Smooth muscle cell (in vitro differentiated cells): ENCODE data around the gene NTM. TPM values are rescaled to one million over a fixed set of nuclear protein-coding genes. Genes with fewer than 3 reads are reported as not detected.

Experiments used
- DNase-seq: peaks from one replicate; lab custom pipeline; 2025; ENCODE audit not compliant: unreplicated experiment; lab: John Stamatoyannopoulos, UW
- H2AFZ ChIP-seq: fragments of 200-600 bp; sonication (generic); 2 replicates; pipeline ENCODE4 v1.6.0; 2016; ENCODE audit warnings: antibody characterized with exemption, low read depth, mild to moderate bottlenecking
- H3F3A ChIP-seq: fragments of 200-600 bp; sonication (generic); 2 replicates; pipeline ENCODE4 v1.6.0; 2017; ENCODE audit warnings: antibody characterized with exemption, low read depth
- H3K27ac ChIP-seq: fragments of 200-600 bp; sonication (generic); 2 replicates; pipeline ENCODE4 v1.5.1; 2016; ENCODE audit warnings: low read depth, mild to moderate bottlenecking
- H3K27me3 ChIP-seq: fragments of 200-600 bp; sonication (generic); 2 replicates; pipeline ENCODE4 v1.6.1; 2016; ENCODE audit warnings: low read depth, mild to moderate bottlenecking
- H3K36me3 ChIP-seq: fragments of 200-600 bp; sonication (generic); 2 replicates; pipeline ENCODE4 v1.5.1; 2016; ENCODE audit warnings: low read depth
- H3K4me1 ChIP-seq: fragments of 200-600 bp; sonication (generic); 2 replicates; pipeline ENCODE4 v1.5.1; 2016; ENCODE audit warnings: low read depth
- H3K4me2 ChIP-seq: fragments of 200-600 bp; sonication (generic); 2 replicates; pipeline ENCODE4 v1.6.0; 2016; ENCODE audit warnings: mild to moderate bottlenecking
- H3K4me3 ChIP-seq: fragments of 200-600 bp; sonication (generic); 2 replicates; pipeline ENCODE4 v1.5.1; 2016; ENCODE audit warnings: mild to moderate bottlenecking
- H3K79me2 ChIP-seq: fragments of 200-600 bp; sonication (generic); 2 replicates; pipeline ENCODE4 v1.6.0; 2016; ENCODE audit warnings: low read depth, mild to moderate bottlenecking
- H3K9ac ChIP-seq: fragments of 200-600 bp; sonication (generic); 2 replicates; pipeline ENCODE4 v1.6.0; 2016; ENCODE audit warnings: low read depth
- H3K9me3 ChIP-seq: fragments of 200-600 bp; sonication (generic); replicated peaks from 2 replicates; pipeline ENCODE4 v1.5.1; 2016; ENCODE audit warnings: low read depth
- H4K20me1 ChIP-seq: fragments of 200-600 bp; sonication (generic); 2 replicates; pipeline ENCODE4 v1.6.0; 2016; ENCODE audit warnings: low read depth
- WGBS: methylation state at CpG from one replicate; pipeline ENCODE4 v1.1.7; 2016; ENCODE audit warnings: low lambda C conversion rate; 5-methylcytosine and 5-hydroxymethylcytosine counted together
- polyA plus RNA-seq: library from polyadenylated mRNA; unstranded; fragments of >200 nt; fragmentation: Nextera tagmentation; extraction: Ambion mirVana; gene quantifications from 2 replicates; pipeline ENCODE4 v1.2.1, GENCODE V29; 2016
- total RNA-seq: library from RNA; depleted of rRNA; stranded (reverse); fragments of >200 nt; gene quantifications from 2 replicates; pipeline ENCODE4 v1.2.3, GENCODE V29; 2014
- TF ChIP-seq, protein P1 (sequence below): fragments of 200-600 bp; sonication (generic); IDR thresholded peaks from 2 replicates; pipeline ENCODE4 v1.5.1; 2017; ENCODE audit warnings: borderline replicate concordance, mild to moderate bottlenecking, antibody characterized with exemption; ENCODE audit not compliant: insufficient read depth, poor library complexity, severe bottlenecking

Gene NTM
- total and polyA plus RNA-seq, 2 experiments from 2014 or later: 68.9 to 123 TPM

DNA sequence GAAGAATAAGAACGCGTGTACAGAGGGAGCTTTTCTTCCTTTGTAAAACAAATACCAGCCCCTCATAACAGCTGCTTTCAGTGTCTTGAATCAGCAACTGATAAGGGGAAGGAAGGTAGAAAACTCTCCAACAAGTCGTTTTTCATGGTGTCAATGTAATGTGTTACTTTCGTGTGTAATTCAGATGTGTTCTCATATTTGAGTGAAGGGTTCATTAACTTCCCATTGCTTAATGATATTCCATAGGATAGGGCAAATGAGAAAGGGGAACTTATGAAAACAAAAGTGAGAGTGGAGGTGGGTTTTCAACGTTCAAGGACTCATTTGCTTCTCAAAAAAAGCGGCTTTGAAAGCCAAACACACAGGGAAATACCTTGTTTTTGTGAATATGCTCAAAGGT lies 452.1 kb downstream of the NTM start:
- TF ChIP-seq, protein P1, sequence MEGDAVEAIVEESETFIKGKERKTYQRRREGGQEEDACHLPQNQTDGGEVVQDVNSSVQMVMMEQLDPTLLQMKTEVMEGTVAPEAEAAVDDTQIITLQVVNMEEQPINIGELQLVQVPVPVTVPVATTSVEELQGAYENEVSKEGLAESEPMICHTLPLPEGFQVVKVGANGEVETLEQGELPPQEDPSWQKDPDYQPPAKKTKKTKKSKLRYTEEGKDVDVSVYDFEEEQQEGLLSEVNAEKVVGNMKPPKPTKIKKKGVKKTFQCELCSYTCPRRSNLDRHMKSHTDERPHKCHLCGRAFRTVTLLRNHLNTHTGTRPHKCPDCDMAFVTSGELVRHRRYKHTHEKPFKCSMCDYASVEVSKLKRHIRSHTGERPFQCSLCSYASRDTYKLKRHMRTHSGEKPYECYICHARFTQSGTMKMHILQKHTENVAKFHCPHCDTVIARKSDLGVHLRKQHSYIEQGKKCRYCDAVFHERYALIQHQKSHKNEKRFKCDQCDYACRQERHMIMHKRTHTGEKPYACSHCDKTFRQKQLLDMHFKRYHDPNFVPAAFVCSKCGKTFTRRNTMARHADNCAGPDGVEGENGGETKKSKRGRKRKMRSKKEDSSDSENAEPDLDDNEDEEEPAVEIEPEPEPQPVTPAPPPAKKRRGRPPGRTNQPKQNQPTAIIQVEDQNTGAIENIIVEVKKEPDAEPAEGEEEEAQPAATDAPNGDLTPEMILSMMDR: no peak
- Histone ChIP-seq H3K27ac (no peak overlapping the region), H3K4me2 (no peak overlapping the region), H3K9me3 (no peaks in the 10 kb centered on the region), H4K20me1 (no peaks in the 10 kb centered on the region), H2AFZ (no peak overlapping the region), H3K79me2 (no peaks in the 10 kb centered on the region), H3K4me1 (peaks cover 18% of the 10 kb centered on the region), H3K27me3 (peaks cover 73% of the 10 kb centered on the region), H3F3A (no peaks in the 10 kb centered on the region), H3K4me3 (no peak overlapping the region), H3K36me3 (no peaks in the 10 kb centered on the region), H3K9ac (no peak overlapping the region)
- no peak for DNase-seq
- 71% methylated on average over 6 of the region's 6 CpGs for WGBS

DNA sequence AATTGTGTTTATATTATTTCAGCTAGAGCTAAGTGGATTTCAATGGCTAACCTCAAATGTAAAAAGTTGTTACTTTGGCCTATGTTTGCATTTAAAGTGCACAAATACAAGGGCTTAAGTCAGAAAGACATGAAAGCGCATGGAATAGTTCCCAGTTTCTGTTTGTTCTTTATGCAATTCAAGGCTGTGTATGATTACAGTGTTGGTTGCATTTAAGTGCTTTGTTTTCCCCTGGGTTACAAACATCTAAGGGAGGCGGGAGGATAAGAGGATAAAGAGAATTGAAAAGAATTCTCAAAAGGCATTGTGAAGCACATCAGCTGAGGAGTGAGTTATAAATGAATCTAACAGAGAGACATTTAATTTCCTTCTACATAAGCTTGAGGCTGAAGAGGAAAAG lies 453.4 kb downstream of the NTM start:
- TF ChIP-seq, protein P1: no peak
- H3K79me2 ChIP-seq: no peaks in the 10 kb centered on the region
- no peaks in the 10 kb centered on the region for H4K20me1 ChIP-seq
- DNase-seq: no peak
- H2AFZ ChIP-seq: no peak overlapping the region
- no peak overlapping the region for H3K9ac ChIP-seq
- no peaks in the 10 kb centered on the region for H3K36me3 ChIP-seq
- WGBS: 93% methylated on average over 2 of the region's 2 CpGs
- no peaks in the 10 kb centered on the region for H3K9me3 ChIP-seq
- peaks cover 18% of the 10 kb centered on the region for H3K4me1 ChIP-seq
- H3F3A ChIP-seq: no peaks in the 10 kb centered on the region
- no peak overlapping the region for H3K4me3 ChIP-seq
- peaks cover 76% of the 10 kb centered on the region for H3K27me3 ChIP-seq
- no peak overlapping the region for H3K4me2 ChIP-seq
- H3K27ac ChIP-seq: no peak overlapping the region

DNA sequence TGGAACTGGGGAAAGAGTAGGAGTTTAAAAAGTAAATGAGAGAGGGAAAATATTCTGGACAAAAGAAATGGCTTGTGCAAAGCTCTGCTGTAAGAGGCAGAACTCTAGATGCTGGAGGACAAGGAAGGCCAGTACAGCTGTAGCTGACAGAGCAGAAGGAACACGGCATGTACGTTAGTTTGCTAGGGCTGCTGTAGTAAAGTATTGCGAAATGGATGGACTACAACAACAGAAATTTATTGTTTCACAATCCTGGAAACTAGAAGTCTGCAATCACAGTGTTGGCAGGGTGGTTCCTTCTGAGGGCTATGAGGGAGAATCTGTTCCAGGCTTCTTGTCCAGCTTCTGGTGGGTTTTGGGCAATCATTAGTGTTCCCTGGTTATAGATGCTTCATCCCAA lies 454.4 kb downstream of the NTM start:
- Histone ChIP-seq H4K20me1 (no peaks in the 10 kb centered on the region), H3K4me1 (peaks cover 18% of the 10 kb centered on the region), H3K27ac (no peak overlapping the region), H3K27me3 (peaks cover 77% of the 10 kb centered on the region), H3K4me3 (no peak overlapping the region), H3F3A (no peaks in the 10 kb centered on the region), H3K9me3 (no peaks in the 10 kb centered on the region), H3K9ac (no peak overlapping the region), H3K79me2 (no peaks in the 10 kb centered on the region), H3K36me3 (no peaks in the 10 kb centered on the region), H3K4me2 (no peak overlapping the region), H2AFZ (no peak overlapping the region)
- TF ChIP-seq, protein P1: no peak
- no peak for DNase-seq
- 55% methylated on average over 3 of the region's 3 CpGs for WGBS

DNA sequence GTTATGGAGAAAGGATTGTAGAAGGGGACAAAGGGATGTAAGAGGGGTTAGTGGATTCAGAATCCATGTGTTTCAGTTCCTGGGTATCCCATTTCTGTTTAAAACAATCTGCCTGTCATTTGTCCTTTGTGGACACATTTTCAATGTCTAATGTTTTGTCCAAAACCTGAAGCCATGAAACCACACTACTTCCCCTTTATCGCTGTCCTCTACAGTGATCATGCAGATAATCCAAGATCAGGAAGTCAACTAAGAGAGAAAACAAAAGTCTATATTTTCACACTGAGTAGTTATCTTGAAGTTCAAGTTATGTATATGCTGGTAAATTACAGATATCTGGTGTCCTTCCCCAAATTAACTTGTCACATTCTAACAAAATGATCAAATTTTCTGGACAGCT lies 457.0 kb downstream of the NTM start:
- H3K9me3 ChIP-seq: no peaks in the 10 kb centered on the region
- no peaks in the 10 kb centered on the region for H3F3A ChIP-seq
- DNase-seq: no peak
- no peaks in the 10 kb centered on the region for H3K36me3 ChIP-seq
- no peak overlapping the region for H2AFZ ChIP-seq
- no peaks in the 10 kb centered on the region for H3K79me2 ChIP-seq
- H4K20me1 ChIP-seq: no peaks in the 10 kb centered on the region
- TF ChIP-seq, protein P1: no peak
- 97% methylated on average over 1 of the region's 1 CpG for WGBS
- H3K27ac ChIP-seq: no peak overlapping the region
- peaks cover 72% of the 10 kb centered on the region for H3K27me3 ChIP-seq
- H3K4me1 ChIP-seq: peaks cover 18% of the 10 kb centered on the region
- no peak overlapping the region for H3K4me3 ChIP-seq
- H3K4me2 ChIP-seq: no peak overlapping the region
- no peak overlapping the region for H3K9ac ChIP-seq
